GF-D8 (cell line): ENCODE data around the gene CIT.

Experiments used
- DNase-seq: peaks from one replicate; lab custom pipeline; 2025; lab: John Stamatoyannopoulos, UW

Gene CIT

GRCh38 chr12:119642986-119643385 lies 234.1 kb downstream of the CIT start:
- DNase-seq, result no peak
